HepG2 (cell line): ENCODE data around the gene SPATA25. TPM values are rescaled to one million over a fixed set of nuclear protein-coding genes. Genes with fewer than 3 reads are reported as not detected.

Source experiments
- CHD4 ChIP-seq: fragments of 200-600 bp; sonication (generic); IDR thresholded peaks from 2 replicates; pipeline ENCODE4 v1.7.0; 2017; ENCODE audit warnings: mild to moderate bottlenecking, low read length, borderline replicate concordance
- HDAC1 ChIP-seq: sonication (generic); formaldehyde crosslinking; IDR thresholded peaks from 2 replicates; pipeline ENCODE4 v1.5.1; 2020; ENCODE audit warnings: mild to moderate bottlenecking, missing genetic modification reagents
- HIVEP1 ChIP-seq: sonication (generic); formaldehyde crosslinking; IDR thresholded peaks from 2 replicates; pipeline ENCODE4 v1.4.0; 2020; ENCODE audit warnings: mild to moderate bottlenecking, missing genetic modification reagents
- HOXA7 ChIP-seq: sonication (generic); formaldehyde crosslinking; IDR thresholded peaks from 2 replicates; pipeline ENCODE4 v1.8.1; 2022; ENCODE audit warnings: mild to moderate bottlenecking, missing genetic modification reagents, moderate library complexity
- MIER2 ChIP-seq: IDR thresholded peaks from 2 replicates; pipeline ENCODE4 v1.6.1; 2016; ENCODE audit warnings: missing biosample characterization, missing genetic modification reagents
- MXI1 ChIP-seq: IDR thresholded peaks from 3 replicates; pipeline ENCODE4 v1.6.1; 2012; ENCODE audit warnings: low read depth, low read length, inconsistent platforms, borderline replicate concordance
- NR2F6 ChIP-seq, 2 experiments: IDR thresholded peaks; 2 replicates each; pipeline ENCODE4 v1.6.1; 2016; ENCODE audit warnings: antibody characterized with exemption in 1 of 2, mild to moderate bottlenecking in 1 of 2
- PATZ1 ChIP-seq: sonication (generic); formaldehyde crosslinking; IDR thresholded peaks from 2 replicates; pipeline ENCODE4 v1.4.0; 2020; ENCODE audit warnings: missing genetic modification reagents
- POLR2A ChIP-seq, 2 experiments: IDR thresholded peaks; 2 replicates each; pipeline ENCODE4 v1.6.1; 2011; ENCODE audit warnings: low read depth in 2 of 2, low read length in 2 of 2, mild to moderate bottlenecking in 1 of 2, moderate library complexity in 1 of 2; ENCODE audit not compliant: insufficient read depth in 1 of 2
- PRDM10 ChIP-seq: sonication (generic); formaldehyde crosslinking; IDR thresholded peaks from 2 replicates; pipeline ENCODE4 v1.4.0; 2020; ENCODE audit warnings: low read depth, missing genetic modification reagents
- RBAK ChIP-seq: sonication (generic); formaldehyde crosslinking; IDR thresholded peaks from 2 replicates; pipeline ENCODE4 v1.5.1; 2020; ENCODE audit warnings: mild to moderate bottlenecking, missing genetic modification reagents
- SKIL ChIP-seq: sonication (generic); formaldehyde crosslinking; IDR thresholded peaks from 2 replicates; pipeline ENCODE4 v1.8.0; 2022; ENCODE audit warnings: missing genetic modification reagents, mild to moderate bottlenecking, moderate library complexity, borderline replicate concordance
- STAG1 ChIP-seq: sonication (generic); formaldehyde crosslinking; IDR thresholded peaks from 2 replicates; pipeline ENCODE4 v1.4.0; 2020; ENCODE audit warnings: missing genetic modification reagents
- YEATS4 ChIP-seq: sonication (generic); formaldehyde crosslinking; IDR thresholded peaks from 2 replicates; pipeline ENCODE4 v1.4.0; 2020; ENCODE audit warnings: missing genetic modification reagents, borderline replicate concordance
- ZBTB21 ChIP-seq: sonication (generic); formaldehyde crosslinking; IDR thresholded peaks from 2 replicates; pipeline ENCODE4 v1.4.0; 2020; ENCODE audit warnings: missing genetic modification reagents
- ZNF143 ChIP-seq: sonication (generic); formaldehyde crosslinking; IDR thresholded peaks from 2 replicates; pipeline ENCODE4 v1.4.0; 2020; ENCODE audit warnings: missing genetic modification reagents
- ZNF264 ChIP-seq: sonication (generic); formaldehyde crosslinking; IDR thresholded peaks from 2 replicates; pipeline ENCODE4 v1.4.0; 2020; ENCODE audit warnings: missing genetic modification reagents
- ZNF431 ChIP-seq: sonication (generic); formaldehyde crosslinking; IDR thresholded peaks from 2 replicates; pipeline ENCODE4 v1.9.0; 2022; ENCODE audit warnings: missing genetic modification reagents, low read depth, mild to moderate bottlenecking, borderline replicate concordance
- ZNF589 ChIP-seq: sonication (generic); formaldehyde crosslinking; conservative IDR thresholded peaks from 2 replicates; pipeline ENCODE4 v1.8.0; 2022; ENCODE audit warnings: mild to moderate bottlenecking, moderate library complexity, missing genetic modification reagents
- ZNF766 ChIP-seq: sonication (generic); formaldehyde crosslinking; IDR thresholded peaks from 2 replicates; pipeline ENCODE4 v1.5.0; 2020; ENCODE audit warnings: missing genetic modification reagents, borderline replicate concordance
- ZNF788 ChIP-seq: sonication (generic); formaldehyde crosslinking; IDR thresholded peaks from 2 replicates; pipeline ENCODE4 v1.5.0; 2020; ENCODE audit warnings: mild to moderate bottlenecking, missing genetic modification reagents, borderline replicate concordance
- ZSCAN30 ChIP-seq: sonication (generic); formaldehyde crosslinking; IDR thresholded peaks from 2 replicates; pipeline ENCODE4 v1.5.0; 2020; ENCODE audit warnings: mild to moderate bottlenecking, missing genetic modification reagents
- ZSCAN9 ChIP-seq: IDR thresholded peaks from 2 replicates; pipeline ENCODE4 v1.6.1; 2016; ENCODE audit warnings: borderline replicate concordance
- polyA plus RNA-seq, 8 experiments: library from polyadenylated mRNA; depleted of rRNA in 3 of 8; stranded (reverse) in 7 of 8; unstranded in 1 of 8; fragments of >200 nt; fragmentation: Illumina TruSeq in 4 of 8; extraction: Trizol in 4 of 8; gene quantifications; 2 replicates each; pipeline versions ENCODE4 v1.2.1 to v1.2.3, GENCODE V29; 2011 to 2016; ENCODE audit warnings: low read depth in 4 of 8, missing spikeins in 1 of 8, mixed read lengths in 1 of 8; ENCODE audit not compliant: insufficient read depth in 1 of 8
- total RNA-seq, 5 experiments: library from RNA; depleted of rRNA; stranded (reverse); fragments of >200 nt; fragmentation: Illumina TruSeq; extraction: Trizol; gene quantifications; 2 replicates each; pipeline ENCODE4 v1.2.3, GENCODE V29; 2016; ENCODE audit warnings: low read depth in 1 of 5

SPATA25 gene
- total and polyA plus RNA-seq, 2 of the 13 experiments (the other 11 are each of a cell fraction or from before 2014, with no cell fraction given): 4.8 to 7.6 TPM

GRCh38 chr20:45909336-45909808 lies 21.9 kb upstream of the SPATA25 start (continued):
- TF ChIP-seq STAG1 (CRISPR knock-in tag): peak; percentile 3; the same call in 1 of the 2 replicates
- TF ChIP-seq MXI1: peak; percentile 33; the same call in 1 of the 3 replicates
- TF ChIP-seq SKIL (CRISPR knock-in tag): peak; percentile 61; the same call in 1 of the 2 replicates
- TF ChIP-seq PATZ1 (CRISPR knock-in tag): peak; percentile 73
- TF ChIP-seq CHD4: no peak
- no peak for TF ChIP-seq NR2F6 (IDR thresholded peaks at IDR 0.05)
- peak; percentile 78; the same call in 1 of the 2 replicates for TF ChIP-seq NR2F6 (CRISPR knock-in tag; IDR thresholded peaks at IDR 0.05)
- TF ChIP-seq YEATS4 (CRISPR knock-in tag): peak; percentile 34; the same call in 1 of the 2 replicates
- TF ChIP-seq RBAK: peak; percentile 56; the same call in 1 of the 2 replicates
- TF ChIP-seq PRDM10: no peak
- peak; percentile 58 to 64; a peak in 3 of 4 replicates for TF ChIP-seq POLR2A (IDR thresholded peaks at IDR 0.05; ENCODE audit: insufficient read depth in 1 of 2, low read depth in 2 of 2, low read length in 2 of 2)
- no peak for TF ChIP-seq HOXA7 (CRISPR knock-in tag)
- no peak; the same call in 1 of the 2 replicates for TF ChIP-seq ZNF143
- TF ChIP-seq MIER2 (CRISPR knock-in tag): no peak
- TF ChIP-seq ZNF264 (CRISPR knock-in tag): peak; percentile 27; the same call in 1 of the 2 replicates
- peak; percentile 58; the same call in 1 of the 2 replicates for TF ChIP-seq ZNF431 (CRISPR knock-in tag)
- peak; percentile 71 for TF ChIP-seq HDAC1 (CRISPR knock-in tag)
- peak; percentile 50; the same call in 1 of the 2 replicates for TF ChIP-seq ZSCAN9 (CRISPR knock-in tag)
- TF ChIP-seq ZNF766 (CRISPR knock-in tag): 0 out of 2 replicates have a peak, but pooled peaks have one; percentile 9
- peak; percentile 49; the same call in 1 of the 2 replicates for TF ChIP-seq ZNF788 (CRISPR knock-in tag)
- TF ChIP-seq HIVEP1 (CRISPR knock-in tag): peak; percentile 49; the same call in 1 of the 2 replicates
- TF ChIP-seq ZNF589: peak; percentile 87; the same call in 1 of the 2 replicates
- TF ChIP-seq ZBTB21 (CRISPR knock-in tag): no peak
- TF ChIP-seq ZSCAN30 (CRISPR knock-in tag): no peak
